IPS-NIHi11 (cell line): ENCODE data around the gene HNRNPLL.

Source experiments
- DNase-seq: peaks from one replicate; pipeline ENCODE4 v3.0.0; 2012; ENCODE audit warnings: mixed read lengths, low spot score

HNRNPLL gene

DNA sequence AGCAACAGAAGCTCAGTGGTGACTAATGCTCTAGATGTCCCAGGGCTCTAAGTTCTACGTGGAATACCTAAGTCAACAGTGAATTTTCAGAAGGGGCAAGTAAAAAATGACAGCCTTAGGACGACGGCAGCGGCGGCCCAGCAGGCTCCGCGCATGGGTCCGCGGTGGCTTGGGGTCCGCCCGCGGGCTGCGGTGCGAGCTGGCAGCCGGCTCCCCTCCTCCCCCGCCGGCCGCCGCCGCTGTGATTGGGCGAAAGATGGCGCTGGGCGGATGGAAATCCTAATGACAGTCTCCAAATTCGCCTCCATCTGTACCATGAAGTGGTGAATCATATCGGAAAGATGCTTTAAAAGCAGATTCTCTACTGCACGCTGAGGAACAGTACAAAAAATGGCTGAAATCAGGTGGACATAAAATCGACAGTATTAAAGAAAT is 74.7 kb downstream of the HNRNPLL start:
- DNase-seq, result peak; percentile 83

DNA sequence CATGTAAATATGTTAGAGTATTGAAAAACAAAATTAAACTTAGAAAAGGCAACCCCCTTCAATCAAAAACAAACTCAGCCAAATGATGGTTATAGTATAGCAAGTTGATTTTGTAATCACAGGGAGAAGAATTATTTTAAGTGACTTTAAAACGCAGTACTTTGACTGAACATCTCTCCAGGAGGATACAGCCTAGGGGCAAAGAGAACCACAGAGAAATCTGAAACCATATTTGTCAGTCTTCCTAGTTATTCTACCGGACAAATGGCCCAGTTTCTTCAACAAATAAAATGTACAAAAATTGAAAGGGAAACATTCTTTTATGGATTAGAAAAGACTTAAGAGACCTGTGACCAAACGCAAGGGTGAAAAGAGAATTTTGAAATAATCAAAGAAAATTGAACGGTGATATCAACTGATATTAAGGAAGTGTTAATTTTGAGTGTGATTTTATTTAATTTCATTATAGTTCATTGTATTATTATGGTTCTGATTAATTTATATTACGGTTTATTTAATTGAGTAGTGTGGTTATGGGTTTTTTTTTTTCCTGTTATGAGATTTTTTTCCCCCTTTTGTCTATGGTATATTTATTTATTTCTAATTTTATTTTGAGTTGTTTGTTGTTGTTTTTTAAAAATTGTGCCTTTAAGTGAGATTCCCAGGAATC is 75.3 kb downstream of the HNRNPLL start:
- no peak for DNase-seq

DNA sequence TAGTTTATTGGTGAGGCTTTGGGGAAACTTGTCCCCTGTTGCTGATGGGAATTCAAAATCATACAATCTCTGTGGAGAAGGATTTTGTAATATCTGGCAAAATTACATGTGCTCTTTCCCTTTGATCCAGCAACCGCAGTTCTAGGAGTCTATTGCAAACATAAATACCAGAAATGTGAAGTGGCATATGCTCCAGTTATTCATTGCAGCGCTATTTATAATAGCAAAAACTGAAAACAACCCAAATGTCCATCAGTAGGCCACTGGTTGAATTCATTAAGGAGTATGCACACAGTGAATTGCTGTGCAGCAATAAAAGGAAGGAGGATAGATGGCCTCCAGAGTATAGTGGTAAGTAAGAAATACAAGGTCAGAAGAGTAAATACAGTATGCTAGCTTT is 76.5 kb downstream of the HNRNPLL start:
- DNase-seq, result no peak

DNA sequence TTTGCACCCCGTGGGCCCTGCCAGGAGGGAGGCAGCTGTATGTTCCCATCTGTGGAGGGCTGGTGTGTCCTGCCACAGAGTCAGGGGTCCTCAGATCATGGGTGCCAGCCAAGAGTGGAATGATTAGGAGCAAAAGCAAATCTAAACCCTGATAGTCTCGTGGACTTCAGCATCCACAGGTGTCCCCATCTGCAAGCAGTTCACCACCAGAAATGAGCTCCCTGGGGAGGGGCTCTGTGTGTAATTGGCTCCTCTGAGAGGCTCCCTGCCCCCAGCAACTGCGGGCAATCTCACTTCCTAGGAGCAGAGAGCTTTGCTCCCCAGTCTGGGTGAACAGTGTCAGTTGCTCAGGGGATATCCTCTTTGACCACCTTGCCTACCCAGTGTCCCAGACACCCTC is 78.1 kb downstream of the HNRNPLL start:
- no peak for DNase-seq

DNA sequence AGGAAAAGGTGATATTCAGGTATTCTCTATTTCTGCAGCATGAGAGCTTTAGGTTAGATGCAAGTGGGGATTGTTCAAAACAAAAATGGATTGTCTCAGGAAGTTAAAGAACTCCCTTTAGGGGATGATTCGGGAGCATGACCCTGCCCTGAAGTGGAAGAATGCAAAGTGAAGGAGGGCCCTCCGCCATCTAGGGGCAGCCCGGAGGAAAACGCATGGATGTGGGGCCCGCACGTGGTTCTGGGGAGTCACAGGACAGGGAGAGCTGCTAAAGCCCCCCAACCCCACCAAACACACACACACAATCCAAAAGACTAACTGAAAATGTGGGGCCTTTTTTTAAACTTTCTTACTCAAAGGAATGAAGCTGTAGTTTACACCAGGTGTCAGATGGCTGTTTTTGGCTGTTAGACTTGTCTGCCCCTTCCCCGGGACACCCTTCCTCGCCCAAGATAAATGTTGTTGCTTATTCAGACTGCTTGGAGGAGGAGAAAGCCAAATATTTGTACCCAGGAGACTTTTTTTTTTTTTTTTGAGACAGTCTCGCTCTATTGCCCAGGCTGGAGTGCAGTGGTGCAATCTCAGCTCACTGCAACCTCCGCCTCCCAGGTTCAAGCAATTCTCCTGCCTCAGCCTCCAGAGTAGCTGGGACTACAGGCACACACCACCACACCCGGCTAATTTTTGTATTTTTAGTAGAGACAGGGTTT is 78.8 kb downstream of the HNRNPLL start:
- peak; percentile 65 for DNase-seq

DNA sequence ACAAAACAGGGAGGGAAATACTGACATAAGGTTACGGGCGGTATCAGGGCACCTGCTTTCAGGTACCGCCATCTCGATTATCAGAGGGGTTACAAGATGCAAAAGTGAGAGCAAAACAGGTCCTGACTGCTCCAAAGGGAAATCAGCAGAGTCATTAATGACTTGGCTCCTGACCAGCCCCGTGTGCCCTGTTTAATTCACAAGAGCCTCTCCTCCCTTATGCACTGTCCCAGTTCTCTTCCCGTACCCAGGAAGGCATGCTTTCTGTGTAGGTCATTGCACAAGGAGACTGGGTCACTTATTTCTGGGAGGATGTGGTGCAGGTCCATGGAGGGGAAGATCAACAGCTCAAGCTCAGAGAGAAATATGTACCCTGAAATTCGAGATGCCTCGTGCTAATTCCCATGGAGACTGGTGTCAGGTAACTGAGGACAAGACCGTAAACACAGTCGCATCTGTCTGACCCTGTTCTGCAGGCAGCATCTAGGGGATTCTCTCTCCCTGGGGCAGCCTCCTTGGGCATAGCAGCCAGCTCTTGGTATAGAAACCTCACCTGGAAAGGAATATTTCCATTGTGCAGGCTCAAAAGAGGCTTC is 79.9 kb downstream of the HNRNPLL start:
- DNase-seq, result peak; percentile 29

DNA sequence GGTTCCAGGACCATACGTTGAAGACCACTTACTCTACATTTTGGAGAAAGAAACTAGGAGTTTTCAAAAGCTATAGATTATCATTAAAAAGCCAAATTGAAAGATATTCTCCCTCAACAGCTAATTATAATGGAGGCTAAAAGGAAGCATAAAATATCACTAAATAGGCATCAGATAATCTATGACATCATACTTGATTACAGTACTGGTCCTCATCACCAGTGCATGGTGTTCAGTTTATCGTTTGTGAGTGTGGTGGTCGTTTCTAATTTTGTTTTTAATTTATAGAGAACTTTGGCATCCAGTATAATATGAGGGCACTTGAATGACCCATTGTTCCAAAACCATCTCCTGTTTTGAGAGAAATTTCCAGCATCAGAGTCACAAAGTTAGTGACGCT is 80.9 kb downstream of the HNRNPLL start:
- no peak for DNase-seq

DNA sequence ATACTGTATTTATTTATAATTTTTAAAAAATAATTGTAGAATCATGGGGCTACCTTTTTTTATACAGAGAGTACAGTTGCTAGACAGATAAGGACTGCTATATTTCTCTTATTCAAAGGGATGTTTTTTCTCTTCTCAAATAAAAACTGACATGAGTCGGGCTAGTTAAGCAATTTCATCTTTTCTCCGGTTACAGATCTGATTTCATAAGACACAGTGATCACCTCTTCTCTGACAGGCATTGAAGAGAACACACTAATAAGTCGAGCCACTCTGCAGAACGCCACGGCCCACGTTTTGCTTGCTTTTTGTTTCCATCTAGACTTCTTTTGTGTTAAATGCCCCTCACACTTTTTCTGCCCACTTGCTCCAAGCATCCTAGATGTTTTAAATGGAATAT is 85.4 kb downstream of the HNRNPLL start:
- DNase-seq, result no peak

DNA sequence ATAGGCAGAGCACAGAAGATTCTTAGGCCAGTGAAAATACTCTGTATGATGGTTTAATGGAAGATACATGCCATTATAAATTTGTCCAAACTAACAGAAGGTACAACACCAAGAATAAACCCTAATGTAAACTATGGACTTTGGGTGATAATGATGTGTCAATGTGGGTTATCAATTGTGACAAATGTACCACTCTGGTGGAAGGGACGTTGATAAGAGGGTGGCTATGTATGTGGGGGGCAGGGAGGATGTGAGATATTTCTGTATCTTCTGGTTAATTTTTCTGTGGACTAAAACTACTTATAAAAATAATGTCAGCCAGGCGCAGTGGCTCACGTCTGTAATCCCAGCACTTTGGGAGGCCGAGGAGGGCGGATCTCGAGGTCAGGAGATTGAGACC is 86.2 kb downstream of the HNRNPLL start:
- DNase-seq, result no peak

DNA sequence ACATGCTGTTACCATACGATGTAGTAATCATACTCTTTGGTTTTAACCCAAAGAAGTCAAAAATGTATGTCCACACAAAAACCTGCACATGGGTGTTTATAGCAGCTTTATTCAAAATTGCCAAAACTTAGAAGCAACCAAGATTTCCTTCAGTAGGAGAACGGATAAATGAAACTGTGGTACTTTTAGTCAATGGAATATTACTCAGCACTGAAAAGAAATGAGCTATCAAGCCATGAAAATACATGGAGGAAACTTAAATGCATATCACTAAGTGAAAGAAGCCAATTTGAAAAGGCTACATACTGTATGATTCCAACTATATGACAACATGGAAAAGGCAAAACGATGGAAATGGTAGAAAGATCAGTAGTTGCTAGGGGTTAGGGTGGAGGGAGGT is 86.6 kb downstream of the HNRNPLL start:
- no peak for DNase-seq

DNA sequence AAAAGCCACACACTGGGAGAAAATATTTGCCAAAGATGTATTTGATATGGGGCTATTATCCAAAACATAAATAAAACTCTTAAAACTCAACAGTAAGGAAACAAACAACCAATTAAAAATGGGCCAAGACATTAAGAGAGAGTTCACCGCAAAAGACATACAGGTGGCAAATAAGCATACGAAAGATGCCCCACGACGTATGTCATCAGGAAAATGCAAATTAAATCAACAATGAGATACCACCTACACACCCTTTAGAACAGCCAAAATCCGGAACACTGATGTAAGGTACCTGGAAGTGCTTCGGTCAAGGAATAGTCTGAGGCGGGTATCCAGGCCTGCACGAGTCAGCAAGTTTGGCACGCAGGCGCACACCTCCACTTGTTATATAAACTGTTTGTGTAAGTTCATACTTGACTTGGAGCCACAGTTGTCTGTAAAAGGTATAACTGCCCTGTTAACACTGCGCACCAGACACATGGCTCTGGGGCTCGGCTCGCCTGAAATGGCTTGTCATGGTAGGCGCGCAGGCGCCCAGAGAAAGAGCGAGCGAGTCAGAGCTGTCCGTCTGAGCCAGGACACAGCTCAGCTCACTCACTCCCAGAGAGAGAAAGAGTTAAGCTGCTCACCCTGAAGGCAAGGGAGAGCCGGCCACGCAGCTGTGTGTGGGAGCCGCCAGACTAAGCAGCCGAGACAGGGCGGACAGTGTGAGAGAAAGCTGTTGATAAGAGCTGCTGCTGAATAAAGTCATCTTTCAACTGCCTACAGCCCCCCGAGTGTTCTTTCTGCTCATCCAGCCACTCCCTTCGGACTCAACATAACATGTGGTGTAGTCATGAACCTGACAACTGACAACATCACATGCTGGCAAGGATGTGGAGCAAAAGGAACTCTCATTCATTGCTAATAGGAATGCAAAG is 87.3 kb downstream of the HNRNPLL start:
- no peak for DNase-seq

DNA sequence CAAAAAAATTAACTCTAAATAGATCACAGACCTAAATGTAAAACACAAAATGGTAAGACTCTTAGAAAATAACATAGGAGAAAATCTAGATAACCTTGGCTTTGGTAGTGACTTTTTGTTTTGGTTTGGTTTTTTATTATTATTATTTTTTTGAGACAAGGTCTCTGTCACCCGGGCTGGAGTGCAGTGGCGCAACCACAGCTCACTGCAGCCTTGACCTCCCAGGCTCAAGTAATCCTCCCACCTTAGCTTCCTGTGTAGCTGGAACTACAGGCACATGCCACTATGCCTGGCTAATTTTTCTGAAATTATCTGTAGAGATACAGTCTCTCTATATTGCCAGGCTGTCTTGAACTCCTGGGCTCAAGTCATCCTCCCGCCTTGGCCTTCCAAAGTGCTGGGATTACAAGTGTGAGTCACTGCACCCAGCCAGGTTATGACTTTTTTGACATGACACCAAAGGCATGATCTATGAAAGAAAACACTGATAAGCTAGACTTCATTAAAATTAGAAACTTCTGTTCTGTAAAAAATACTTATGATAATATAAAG is 88.0 kb downstream of the HNRNPLL start:
- no peak for DNase-seq

DNA sequence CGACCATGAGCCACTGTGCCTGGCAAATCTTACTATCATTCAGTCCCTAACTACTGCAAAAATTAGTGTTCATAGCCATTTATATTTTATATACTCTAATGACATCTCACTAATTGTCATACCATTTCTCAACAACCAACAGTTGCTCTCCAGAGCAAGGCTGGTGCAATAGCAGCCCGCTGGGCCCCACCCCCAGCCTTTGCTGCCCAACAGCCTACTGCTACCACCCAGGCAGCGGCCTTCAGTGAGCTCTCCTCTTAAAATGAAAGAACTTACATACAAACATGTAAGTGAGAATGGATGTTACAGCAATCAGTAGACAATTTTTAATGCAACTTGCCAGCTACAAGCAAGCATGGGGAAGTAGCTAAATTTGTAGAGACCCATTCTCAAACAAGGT is 90.5 kb downstream of the HNRNPLL start:
- DNase-seq, result no peak
